Neutrophil (primary cell): ENCODE measurements around the gene STAG3.
"Not testable (repeated sequence)": the region's sequence is repeated elsewhere in the genome, so short reads cannot be mapped to it uniquely, and the experiment has no call there.

Experiments used
- H3K27ac ChIP-seq: fragments of 200-600 bp; sonication (generic); 2 replicates; pipeline ENCODE4 v1.5.1; 2016; ENCODE audit warnings: mild to moderate bottlenecking, moderate library complexity
- H3K27me3 ChIP-seq: fragments of 200-600 bp; sonication (generic); 2 replicates; pipeline ENCODE4 v1.6.0; 2016; ENCODE audit warnings: mild to moderate bottlenecking
- H3K36me3 ChIP-seq: fragments of 200-600 bp; sonication (generic); 2 replicates; pipeline ENCODE4 v1.5.1; 2017
- H3K4me1 ChIP-seq, 2 experiments: fragments of 200-600 bp in 1 of 2; sonication (generic) in 1 of 2; 1 replicate in 1 of 2; 2 replicates in 1 of 2; pipeline versions ENCODE4 v1.5.1 to v1.6.1; 2013 to 2016; ENCODE audit warnings: low read depth in 1 of 2, low read length in 1 of 2, mild to moderate bottlenecking in 1 of 2, moderate library complexity in 1 of 2; ENCODE audit not compliant: control insufficient read depth in 1 of 2, insufficient read depth in 1 of 2
- H3K4me3 ChIP-seq, 2 experiments: fragments of 200-600 bp in 1 of 2; sonication (generic) in 1 of 2; 1 replicate in 1 of 2; 2 replicates in 1 of 2; pipeline ENCODE4 v1.5.1; 2013 to 2016; ENCODE audit warnings: low read depth in 1 of 2, low read length in 1 of 2, mild to moderate bottlenecking in 1 of 2, moderate library complexity in 1 of 2
- H3K9me3 ChIP-seq: fragments of 200-600 bp; sonication (generic); 2 replicates; pipeline ENCODE4 v1.5.1; 2016
- TF ChIP-seq, protein P1 (sequence below): fragments of 200-600 bp; sonication (generic); IDR thresholded peaks from 2 replicates; pipeline ENCODE4 v1.5.1; 2016; ENCODE audit warnings: antibody characterized with exemption

STAG3 gene

DNA sequence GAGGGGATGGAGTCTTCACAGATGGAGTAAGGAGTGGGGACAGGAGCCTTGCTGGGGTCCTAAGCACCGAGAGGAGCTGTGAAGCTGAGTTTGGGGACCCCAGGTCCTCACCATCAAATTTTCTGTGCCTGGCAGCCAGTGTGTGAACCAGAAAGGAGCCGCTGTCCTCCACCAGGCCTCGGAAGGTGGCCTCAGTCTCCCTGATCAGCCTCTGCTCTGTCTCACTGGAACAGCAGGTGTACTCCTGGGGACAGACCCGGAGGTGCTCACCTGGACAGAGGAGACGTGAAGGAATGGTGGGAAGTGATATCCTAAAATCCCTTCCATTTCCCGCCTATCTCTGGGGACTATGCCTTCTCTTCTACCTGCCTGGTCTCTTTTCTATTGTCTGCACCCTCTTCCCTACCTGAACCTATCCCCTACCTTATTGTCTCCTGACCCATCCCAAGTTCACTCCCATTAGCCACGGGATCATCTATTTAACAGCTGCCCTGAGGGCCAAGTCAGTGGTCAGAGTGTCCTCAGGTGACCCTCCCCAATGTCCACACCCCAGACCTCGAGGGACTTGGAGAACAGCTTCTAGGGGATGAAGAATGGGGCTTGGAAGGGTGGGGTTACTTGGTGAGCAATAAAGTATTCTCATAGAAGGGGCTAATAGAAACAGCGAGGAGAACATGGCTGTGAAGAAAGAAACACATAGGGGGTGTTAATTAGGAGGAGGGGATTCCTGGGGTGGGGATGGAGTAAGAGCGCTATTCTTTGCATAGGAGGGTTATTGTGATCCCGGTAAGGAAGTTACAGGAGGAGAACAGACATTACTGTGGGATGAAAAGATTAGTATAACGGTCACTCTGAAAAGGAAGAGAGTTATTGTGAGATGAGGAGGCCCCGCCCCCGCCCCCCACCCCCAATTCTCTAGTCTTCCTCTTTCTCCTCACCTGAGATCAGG is 1.3 kb upstream of the STAG3 start:
- Histone ChIP-seq H3K4me3 (peak overlapping the region; percentile 73 to 83), H3K27me3 (peaks cover 68% of the 10 kb centered on the region), H3K36me3 (no peaks in the 10 kb centered on the region), H3K27ac (peak overlapping the region; percentile 38), H3K9me3 (no peaks in the 10 kb centered on the region), H3K4me1 (peaks cover 15 to 27% of the 10 kb centered on the region in 2 experiments)
- TF ChIP-seq, protein P1, sequence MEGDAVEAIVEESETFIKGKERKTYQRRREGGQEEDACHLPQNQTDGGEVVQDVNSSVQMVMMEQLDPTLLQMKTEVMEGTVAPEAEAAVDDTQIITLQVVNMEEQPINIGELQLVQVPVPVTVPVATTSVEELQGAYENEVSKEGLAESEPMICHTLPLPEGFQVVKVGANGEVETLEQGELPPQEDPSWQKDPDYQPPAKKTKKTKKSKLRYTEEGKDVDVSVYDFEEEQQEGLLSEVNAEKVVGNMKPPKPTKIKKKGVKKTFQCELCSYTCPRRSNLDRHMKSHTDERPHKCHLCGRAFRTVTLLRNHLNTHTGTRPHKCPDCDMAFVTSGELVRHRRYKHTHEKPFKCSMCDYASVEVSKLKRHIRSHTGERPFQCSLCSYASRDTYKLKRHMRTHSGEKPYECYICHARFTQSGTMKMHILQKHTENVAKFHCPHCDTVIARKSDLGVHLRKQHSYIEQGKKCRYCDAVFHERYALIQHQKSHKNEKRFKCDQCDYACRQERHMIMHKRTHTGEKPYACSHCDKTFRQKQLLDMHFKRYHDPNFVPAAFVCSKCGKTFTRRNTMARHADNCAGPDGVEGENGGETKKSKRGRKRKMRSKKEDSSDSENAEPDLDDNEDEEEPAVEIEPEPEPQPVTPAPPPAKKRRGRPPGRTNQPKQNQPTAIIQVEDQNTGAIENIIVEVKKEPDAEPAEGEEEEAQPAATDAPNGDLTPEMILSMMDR, result no peak

DNA sequence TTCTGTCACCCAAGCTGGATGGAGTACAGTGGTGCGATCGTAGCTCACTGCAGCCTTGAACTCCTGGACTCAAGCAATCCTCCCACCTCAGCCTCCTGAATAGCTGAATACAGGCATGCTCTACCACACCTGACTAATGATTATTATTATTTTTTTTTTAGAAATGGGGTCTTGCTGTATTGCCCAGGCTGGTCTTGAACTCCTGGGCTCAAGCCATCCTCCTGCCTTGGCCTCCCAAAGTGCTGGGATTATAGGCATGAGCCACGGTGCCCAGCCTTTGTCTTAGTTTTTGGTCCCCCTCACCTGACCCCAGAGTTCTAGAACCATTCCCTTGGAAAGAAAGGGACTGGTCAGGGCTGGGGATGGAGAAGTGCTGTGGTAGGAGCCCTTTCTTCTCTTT is 2.4 kb downstream of the STAG3 start:
- Histone ChIP-seq H3K4me1 (peaks cover 15 to 19% of the 10 kb centered on the region in 2 experiments), H3K27me3 (peaks cover 45% of the 10 kb centered on the region)
- H3K27ac ChIP-seq, H3K36me3 ChIP-seq, H3K9me3 ChIP-seq, H3K4me3 ChIP-seq: not testable (repeated sequence)

DNA sequence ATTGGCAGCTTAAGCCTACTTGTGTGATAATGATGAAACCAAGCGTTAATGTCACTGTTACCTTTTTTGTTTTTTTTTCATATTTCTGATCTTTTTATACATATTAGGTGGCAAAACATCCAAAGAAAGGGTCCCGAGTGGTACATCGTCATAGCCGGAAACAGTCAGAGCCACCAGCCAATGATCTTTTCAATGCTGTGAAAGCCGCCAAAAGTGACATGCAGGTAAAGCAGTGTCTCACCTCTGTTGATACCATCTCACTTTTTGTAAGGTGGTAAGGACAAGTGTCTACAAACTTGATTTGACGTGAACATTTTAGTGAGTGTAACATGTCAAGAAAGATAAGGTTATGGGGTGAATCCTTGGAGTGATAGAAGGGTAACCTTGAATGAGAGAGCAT is 4.9 kb downstream of the STAG3 start:
- H3K4me1 ChIP-seq, H3K9me3 ChIP-seq, H3K27ac ChIP-seq, H3K4me3 ChIP-seq, H3K36me3 ChIP-seq: not testable (repeated sequence)
- H3K27me3 ChIP-seq, result peaks cover 35% of the 10 kb centered on the region

DNA sequence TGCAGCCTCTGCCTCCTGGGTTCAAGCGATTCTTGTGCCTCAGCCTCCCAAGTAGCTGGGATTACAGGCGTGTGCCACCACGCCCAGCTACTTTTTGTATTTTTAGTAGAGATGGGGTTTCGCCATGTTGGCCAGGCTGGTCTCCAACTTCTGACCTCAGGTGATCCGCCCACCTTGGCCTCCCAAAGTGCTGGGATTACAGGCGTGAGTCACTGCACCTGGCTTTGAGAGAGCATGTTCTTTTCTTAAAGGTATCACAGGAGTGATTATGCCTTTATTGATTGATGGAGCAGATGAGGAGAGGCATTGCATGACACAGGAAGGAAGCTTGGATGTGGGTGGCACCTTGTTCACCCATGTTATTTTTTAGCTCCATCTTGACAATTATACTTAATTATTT is 5.4 kb downstream of the STAG3 start:
- not testable (repeated sequence) for H3K4me3 ChIP-seq, H3K4me1 ChIP-seq, H3K9me3 ChIP-seq, H3K36me3 ChIP-seq, H3K27ac ChIP-seq
- peaks cover 31% of the 10 kb centered on the region for H3K27me3 ChIP-seq

DNA sequence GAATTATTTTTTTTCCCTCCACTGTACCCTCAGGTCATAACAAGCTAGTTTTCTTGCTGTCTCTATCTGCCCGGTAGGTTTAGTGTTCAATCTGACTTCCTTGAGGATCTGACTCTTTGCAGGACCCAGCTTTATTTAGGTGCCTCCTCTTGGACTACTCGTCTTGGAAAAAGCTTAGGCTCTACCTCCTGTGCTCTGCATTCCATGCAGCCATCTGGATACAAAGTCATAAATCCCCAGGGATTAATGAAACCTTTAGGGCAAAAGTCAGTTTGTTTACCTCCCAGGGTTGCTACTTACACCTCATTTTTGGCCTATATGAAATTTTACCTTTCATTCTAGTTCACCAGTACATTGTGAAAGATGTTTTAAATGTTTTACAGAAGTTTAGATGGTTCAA is 8.0 kb downstream of the STAG3 start:
- peaks cover 2 to 4% of the 10 kb centered on the region in 2 experiments for H3K4me1 ChIP-seq

DNA sequence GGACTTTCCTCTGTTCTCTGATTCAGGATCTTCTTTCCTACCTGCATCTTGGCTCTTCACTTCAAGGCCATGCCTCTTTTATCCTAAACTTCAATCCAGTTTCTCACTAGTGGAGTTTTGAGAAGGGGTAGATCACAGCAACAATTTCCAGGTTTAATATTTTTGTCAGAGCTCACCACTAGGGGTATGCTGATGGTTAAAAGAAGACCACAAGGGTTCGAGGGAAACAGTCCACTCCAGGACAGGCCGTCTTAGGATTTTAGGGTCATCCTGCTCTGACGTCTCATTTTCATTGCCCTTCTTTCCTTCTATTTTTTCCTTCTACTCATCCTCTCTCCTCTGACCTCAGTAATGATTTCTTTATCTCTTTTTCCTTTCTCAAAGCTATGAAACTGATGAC is 11.3 kb downstream of the STAG3 start:
- Histone ChIP-seq H3K4me1 (peaks cover 9 to 17% of the 10 kb centered on the region in 2 experiments), H3K9me3 (no peaks in the 10 kb centered on the region), H3K4me3 (no peak overlapping the region), H3K36me3 (no peaks in the 10 kb centered on the region), H3K27me3 (no peaks in the 10 kb centered on the region), H3K27ac (no peak overlapping the region)
- TF ChIP-seq, protein P1, result no peak

More for the DNA sequence above, 8.0 kb downstream of the STAG3 start:
- no peak overlapping the region for H3K4me3 ChIP-seq
- no peak overlapping the region for H3K27ac ChIP-seq
- TF ChIP-seq, protein P1, result no peak
- peaks cover 8% of the 10 kb centered on the region for H3K27me3 ChIP-seq
- no peaks in the 10 kb centered on the region for H3K36me3 ChIP-seq
- no peaks in the 10 kb centered on the region for H3K9me3 ChIP-seq

DNA sequence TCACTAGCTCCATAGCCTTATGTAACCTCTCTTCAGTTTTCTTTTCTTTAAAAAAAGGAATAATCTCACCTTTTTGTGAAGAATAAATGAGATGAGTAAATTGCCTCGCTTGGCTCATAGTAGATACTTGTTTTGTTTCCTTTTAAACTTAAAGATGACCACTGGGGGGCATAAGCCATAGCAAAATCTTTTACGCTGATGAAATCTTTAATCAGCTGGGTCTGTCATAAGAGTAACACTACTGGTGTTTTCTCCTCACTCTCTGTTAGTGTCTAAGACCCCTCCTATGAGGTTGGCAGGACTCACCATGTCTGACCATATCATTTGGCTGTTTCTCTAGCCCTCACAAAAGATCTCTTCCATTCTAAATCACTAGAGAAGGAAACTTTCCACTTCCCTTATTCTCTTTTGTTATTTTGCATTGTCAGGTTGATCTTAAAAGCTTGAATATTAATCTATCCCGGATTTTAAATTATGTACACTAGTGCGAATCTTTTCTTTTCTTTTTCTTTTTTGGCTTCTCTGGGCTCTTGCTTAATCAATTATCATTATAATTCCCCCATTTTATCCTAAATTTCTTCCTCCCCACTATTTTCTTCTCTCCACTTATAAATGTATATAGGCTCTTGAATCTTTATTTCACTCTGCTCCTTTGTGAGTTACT is 12.5 kb downstream of the STAG3 start:
- Histone ChIP-seq H3K4me3 (no peak overlapping the region), H3K27ac (no peak overlapping the region), H3K9me3 (no peaks in the 10 kb centered on the region), H3K36me3 (no peaks in the 10 kb centered on the region), H3K4me1 (peaks cover 9 to 17% of the 10 kb centered on the region in 2 experiments), H3K27me3 (no peaks in the 10 kb centered on the region)
- TF ChIP-seq, protein P1, result no peak
